Ascending aorta (tissue), 2 donors: ENCODE measurements around the gene SLC44A3. TPM values are rescaled to one million over a fixed set of nuclear protein-coding genes. Genes with fewer than 3 reads are reported as not detected.

ENCODE experiments used
- DNase-seq, 2 donors: peaks; one replicate each; pipeline ENCODE4 v3.0.0-alpha.2; 2019; ENCODE audit warnings: low spot score in 2 of 2
- H3K27ac ChIP-seq, 2 donors: fragments of 200-600 bp; sonication (generic); one replicate each; pipeline ENCODE4 v1.5.1; 2016 to 2017; ENCODE audit warnings: mild to moderate bottlenecking in 1 of 2
- H3K27me3 ChIP-seq: fragments of 200-600 bp; sonication (generic); one replicate; pipeline ENCODE4 v1.5.1; 2017
- H3K36me3 ChIP-seq, 2 donors: fragments of 200-600 bp; sonication (generic); one replicate each; pipeline ENCODE4 v1.5.1; 2016
- H3K4me1 ChIP-seq, 2 donors: fragments of 200-600 bp; sonication (generic); one replicate each; pipeline ENCODE4 v1.5.1; 2016 to 2017; ENCODE audit warnings: mild to moderate bottlenecking in 1 of 2
- H3K4me3 ChIP-seq, 2 donors: fragments of 200-600 bp; sonication (generic); one replicate each; pipeline ENCODE4 v1.5.1; 2016 to 2017; ENCODE audit warnings: mild to moderate bottlenecking in 1 of 2
- H3K9me3 ChIP-seq, 2 donors: fragments of 200-600 bp; sonication (generic); one replicate each; pipeline ENCODE4 v1.5.1; 2016
- CTCF ChIP-seq, 3 experiments: fragments of 200-600 bp in 2 of 3; fragments of 450-650 bp in 1 of 3; sonication (generic) in 2 of 3; IDR thresholded peaks; one replicate each; pipeline ENCODE4 v1.5.1; 2016 to 2019; ENCODE audit warnings: antibody characterized with exemption in 3 of 3, mild to moderate bottlenecking in 1 of 3, moderate library complexity in 1 of 3
- intact Hi-C: fragments of 100-400 bp; cut with DNase I; formaldehyde crosslinking; loops from one replicate; pipeline ENCODE4 v1.15.1; 2023
- total RNA-seq: library from RNA; depleted of rRNA; stranded (reverse); fragments of >200 nt; gene quantifications from one replicate; pipeline ENCODE4 v1.1.0, GENCODE V29; 2016

Gene SLC44A3
- total RNA-seq, 1 donor from 2014 or later = not detected

DNA sequence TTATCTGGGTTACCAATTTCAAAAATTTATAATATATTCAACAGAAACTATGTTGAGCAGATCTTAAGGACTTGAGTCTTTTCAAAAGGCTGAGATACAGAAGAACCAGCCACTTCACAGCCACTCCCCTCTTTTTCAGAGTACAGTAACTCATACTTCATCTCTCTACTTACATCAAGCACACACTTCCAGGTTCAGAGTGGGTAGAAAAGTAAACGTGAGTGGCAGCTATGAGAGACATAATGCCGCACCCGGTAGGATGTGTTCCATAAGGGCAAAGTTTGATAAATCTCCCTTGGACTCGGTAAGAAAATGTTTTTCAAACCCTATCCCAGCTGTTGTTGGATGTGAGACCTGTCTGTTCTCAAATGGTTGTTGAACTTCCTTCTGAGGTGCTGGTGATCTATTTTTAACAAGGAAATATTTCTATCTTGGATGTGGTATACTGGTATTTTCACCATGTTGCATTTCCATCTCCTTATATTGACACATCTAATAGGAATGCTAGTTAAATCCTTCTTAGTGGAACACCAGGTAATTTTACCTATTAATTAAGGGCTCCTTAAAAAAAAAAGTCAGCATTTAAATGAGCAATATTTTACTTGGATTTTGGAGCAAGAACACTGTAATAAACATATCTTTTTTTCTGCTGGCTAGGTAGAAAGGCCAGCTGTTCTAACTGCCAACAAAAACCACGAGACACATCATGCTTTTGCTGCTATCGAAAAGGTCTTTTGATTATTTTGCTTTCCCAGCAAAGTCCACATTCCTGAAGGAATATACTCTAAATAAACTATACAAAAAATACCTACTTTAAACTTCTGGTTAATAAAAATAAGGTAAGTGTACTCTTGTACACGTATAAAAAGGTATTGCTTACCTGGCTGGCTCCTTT lies 78.6 kb downstream of the SLC44A3 start:
- H3K36me3 ChIP-seq = peaks cover 24 to 60% of the 10 kb centered on the region in 2 donors

DNA sequence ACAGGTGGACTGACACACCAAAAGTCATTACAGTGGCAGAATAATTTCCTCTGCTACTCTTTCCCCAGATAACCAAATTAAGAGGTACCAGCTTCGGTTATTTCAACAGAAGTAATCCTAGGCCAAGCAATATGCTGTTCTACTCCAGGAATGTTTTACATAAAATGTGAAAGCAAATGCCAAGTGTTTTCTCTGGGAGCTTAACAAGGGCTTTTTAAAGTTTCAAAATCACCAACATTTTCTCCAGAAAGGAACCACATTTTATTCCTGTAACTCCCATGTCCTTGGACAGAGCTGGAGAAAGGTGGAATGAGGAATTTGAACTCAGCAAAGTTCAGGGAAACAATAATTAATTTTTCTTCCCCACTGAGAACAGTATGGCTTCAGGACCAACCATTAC lies 79.6 kb downstream of the SLC44A3 start:
- H3K9me3 ChIP-seq = no peaks in the 10 kb centered on the region
- DNase-seq = no peak
- H3K4me3 ChIP-seq = no peak overlapping the region
- intact Hi-C loops = no loop called here
- H3K36me3 ChIP-seq = peaks cover 24 to 52% of the 10 kb centered on the region in 2 donors
- no peaks in the 10 kb centered on the region for H3K27me3 ChIP-seq
- no peak for TF ChIP-seq CTCF (IDR thresholded peaks at IDR 0.05)
- H3K4me1 ChIP-seq = peaks cover 4 to 34% of the 10 kb centered on the region in 2 donors
- peak overlapping the region; percentile 47 to 59 for H3K27ac ChIP-seq

More for the DNA sequence above, 78.6 kb downstream of the SLC44A3 start:
- H3K4me1 ChIP-seq = peaks cover 4 to 26% of the 10 kb centered on the region in 2 donors
- H3K27ac ChIP-seq = peak overlapping the region; percentile 47 to 59
- H3K4me3 ChIP-seq = no peak overlapping the region
- no peak for DNase-seq
- no peaks in the 10 kb centered on the region for H3K9me3 ChIP-seq
- no peak for TF ChIP-seq CTCF (IDR thresholded peaks at IDR 0.05)
- intact Hi-C loops = no loop called here
- H3K27me3 ChIP-seq = no peaks in the 10 kb centered on the region

- no peak for TF ChIP-seq CTCF (IDR thresholded peaks at IDR 0.05)
- no peaks in the 10 kb centered on the region for H3K27me3 ChIP-seq
- no peak overlapping the region for H3K4me3 ChIP-seq
- DNase-seq = no peak
- H3K9me3 ChIP-seq = no peaks in the 10 kb centered on the region
- peak overlapping the region in 1 of 2 donors; percentile 15 for H3K27ac ChIP-seq
- peaks cover 4 to 51% of the 10 kb centered on the region in 2 donors for H3K4me1 ChIP-seq
- intact Hi-C loops = no loop called here
- H3K36me3 ChIP-seq = peaks cover 10 to 37% of the 10 kb centered on the region in 2 donors
Measured at GRCh38 chr1:94901841-94902240, 81.7 kb downstream of the SLC44A3 start.

DNA sequence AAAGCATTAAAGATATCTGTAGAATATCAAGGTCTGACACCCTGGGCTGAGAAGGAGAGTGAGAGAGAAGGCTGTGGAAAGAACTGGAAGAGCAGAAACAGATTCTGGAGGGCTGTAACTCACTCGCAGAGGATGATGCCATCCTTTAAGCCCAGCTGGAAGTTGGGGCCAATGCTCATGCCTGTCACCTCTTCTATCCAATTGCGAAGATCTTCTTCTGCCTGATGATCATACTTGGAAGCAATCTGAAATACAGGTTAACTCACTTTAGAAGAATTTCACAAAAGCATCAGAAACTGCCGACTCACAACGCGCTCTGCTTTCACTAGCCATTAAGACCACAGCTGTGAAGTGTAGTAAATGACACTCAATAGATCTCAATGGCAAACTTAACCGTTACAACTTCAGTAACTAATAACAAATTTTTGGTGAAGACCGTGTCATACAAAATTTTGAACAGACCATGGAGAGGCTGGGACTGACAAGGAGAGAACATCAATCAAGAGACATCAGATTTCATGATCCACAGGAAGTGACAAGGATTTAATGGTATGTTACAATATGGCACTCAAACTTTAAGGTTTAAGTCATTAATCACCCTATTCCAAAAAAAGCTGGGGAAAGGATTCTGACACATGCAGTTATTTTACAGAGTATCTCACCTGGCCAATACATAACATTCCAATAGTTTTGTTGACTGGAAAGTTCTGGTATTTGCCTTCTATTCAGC lies 83.3 kb downstream of the SLC44A3 start:
- TF ChIP-seq CTCF (IDR thresholded peaks at IDR 0.05) = no peak
- intact Hi-C loops = no loop called here
- H3K36me3 ChIP-seq = peaks cover 7 to 23% of the 10 kb centered on the region in 2 donors
- peaks cover 4 to 50% of the 10 kb centered on the region in 2 donors for H3K4me1 ChIP-seq
- no peak for DNase-seq
- no peak overlapping the region for H3K4me3 ChIP-seq
- H3K9me3 ChIP-seq = no peaks in the 10 kb centered on the region
- H3K27me3 ChIP-seq = no peaks in the 10 kb centered on the region
- peak overlapping the region; percentile 27 to 31 for H3K27ac ChIP-seq

DNA sequence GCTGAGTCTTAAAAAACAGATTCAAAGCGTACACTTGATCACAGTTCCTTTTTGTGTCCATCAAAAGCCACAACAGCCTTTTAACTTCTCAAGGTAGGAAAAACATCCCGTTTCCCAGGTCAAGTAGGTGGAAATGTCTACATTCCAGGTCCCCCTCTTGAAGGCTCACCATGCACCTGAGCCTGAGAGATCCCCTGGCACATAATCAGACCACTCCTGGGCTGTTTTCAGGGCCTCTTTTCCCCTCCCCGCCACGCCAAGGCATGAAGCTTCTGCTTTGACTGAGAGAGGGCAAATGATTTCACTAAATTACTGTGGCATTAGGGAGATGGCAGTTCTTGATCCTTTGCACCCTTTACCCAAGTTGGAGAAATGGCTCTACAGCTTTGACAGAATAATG lies 85.0 kb downstream of the SLC44A3 start:
- Histone ChIP-seq H3K27me3 (no peaks in the 10 kb centered on the region), H3K4me1 (peaks cover 0 to 43% of the 10 kb centered on the region in 2 donors), H3K9me3 (no peaks in the 10 kb centered on the region), H3K36me3 (peaks cover 7 to 23% of the 10 kb centered on the region in 2 donors), H3K4me3 (no peak overlapping the region), H3K27ac (peak overlapping the region in 1 of 2 donors; percentile 58)
- no peak for TF ChIP-seq CTCF (IDR thresholded peaks at IDR 0.05)
- DNase-seq = no peak
- intact Hi-C loops = loop anchor here (5.0 kb wide), 1 partner anchor 53 kb away; no protein-coding TSS in a partner anchor
